Activated CD4-positive, CD25-positive, alpha-beta regulatory T cell treated with anti-CD3 and anti-CD28 coated beads, Interleukin-2, amount 50 U/mL, for 72 hours (primary cell): ENCODE results near the gene RBM8A.

ENCODE experiments used
- DNase-seq: peaks from one replicate; pipeline ENCODE4 v3.0.0; 2021

The RBM8A gene

GRCh38 chr1:145912128-145912641, 15.1 kb downstream of the RBM8A start:
- no peak for DNase-seq

GRCh38 chr1:145908653-145909052, 18.6 kb downstream of the RBM8A start:
- no peak for DNase-seq

- no peak for DNase-seq
These were observed 20.1 kb downstream of the RBM8A start for GRCh38 chr1:145906954-145907753.

- DNase-seq = no peak
These were observed 25.8 kb downstream of the RBM8A start for GRCh38 chr1:145901312-145902021.

- DNase-seq = no peak
These were observed 28.5 kb downstream of the RBM8A start for GRCh38 chr1:145898756-145899155.

- DNase-seq = no peak
These were observed 29.3 kb downstream of the RBM8A start for GRCh38 chr1:145897969-145898368.

- no peak for DNase-seq
These were observed 31.8 kb downstream of the RBM8A start for GRCh38 chr1:145895471-145895870.

- no peak for DNase-seq
These were observed 33.8 kb downstream of the RBM8A start for GRCh38 chr1:145893306-145894055.

- DNase-seq = no peak
These were observed 34.7 kb downstream of the RBM8A start for GRCh38 chr1:145892486-145893087.

- peak; percentile 51 for DNase-seq
These were observed 35.4 kb downstream of the RBM8A start for GRCh38 chr1:145891587-145892485.

- no peak for DNase-seq
These were observed 36.1 kb downstream of the RBM8A start for GRCh38 chr1:145891143-145891542.

- no peak for DNase-seq
These were observed 37.6 kb downstream of the RBM8A start for GRCh38 chr1:145889722-145890121.

- DNase-seq = no peak
These were observed 39.7 kb downstream of the RBM8A start for GRCh38 chr1:145887631-145888030.

GRCh38 chr1:145886816-145887215, 40.5 kb downstream of the RBM8A start:
- DNase-seq = no peak

- DNase-seq = no peak
These were observed 40.9 kb downstream of the RBM8A start for GRCh38 chr1:145886390-145886789.

- DNase-seq = peak; percentile 90
These were observed 41.5 kb downstream of the RBM8A start, which contains the start of gene ANKRD35 for GRCh38 chr1:145885738-145886287. ANKRD35 (minus strand) TSS chr1:145885866; CDS start chr1:145885758, 108 bp downstream.

GRCh38 chr1:145884675-145885074, 42.6 kb downstream of the RBM8A start:
- DNase-seq = no peak

- DNase-seq = no peak
These were observed 47.5 kb downstream of the RBM8A start for GRCh38 chr1:145879775-145880174.

- no peak for DNase-seq
These were observed 48.6 kb downstream of the RBM8A start for GRCh38 chr1:145878724-145879123.

- DNase-seq = no peak
These were observed 49.3 kb downstream of the RBM8A start for GRCh38 chr1:145877923-145878486.

GRCh38 chr1:145874646-145875045, 52.6 kb downstream of the RBM8A start:
- DNase-seq = no peak
